Peyer's patch (tissue), 4 donors: ENCODE data around the gene DUSP11. TPM values are rescaled to one million over a fixed set of nuclear protein-coding genes. Genes with fewer than 3 reads are reported as not detected.
"Not testable (repeated sequence)": the region's sequence is repeated elsewhere in the genome, so short reads cannot be mapped to it uniquely, and the experiment has no call there.

Experiments
- DNase-seq, 3 donors: peaks; one replicate each; pipeline ENCODE4 v3.0.0-alpha.2; 2017 to 2019
- H3K27ac ChIP-seq, 4 donors: fragments of 200-600 bp; sonication (generic); one replicate each; pipeline ENCODE4 v1.5.1; 2016 to 2019
- H3K27me3 ChIP-seq, 2 donors: fragments of 200-600 bp; sonication (generic); one replicate each; pipeline ENCODE4 v1.5.1; 2019
- H3K36me3 ChIP-seq, 3 donors: fragments of 200-600 bp; sonication (generic); one replicate each; pipeline ENCODE4 v1.5.1; 2016 to 2019
- H3K4me1 ChIP-seq, 4 donors: fragments of 200-600 bp; sonication (generic); one replicate each; pipeline ENCODE4 v1.5.1; 2016 to 2019
- H3K4me3 ChIP-seq, 4 donors: fragments of 200-600 bp; sonication (generic); 1 replicate in 3 of 4; 2 replicates in 1 of 4; pipeline ENCODE4 v1.5.1; 2016 to 2019; ENCODE audit warnings: mild to moderate bottlenecking in 1 of 4
- H3K9me3 ChIP-seq, 4 donors: fragments of 200-600 bp; sonication (generic); one replicate each; pipeline ENCODE4 v1.5.1; 2016 to 2019; ENCODE audit warnings: mild to moderate bottlenecking in 1 of 4
- CTCF ChIP-seq, 6 experiments: fragments of 450-650 bp in 4 of 6; fragments of 200-600 bp in 2 of 6; sonication (generic) in 1 of 6; IDR thresholded peaks; one replicate each; pipeline ENCODE4 v1.5.1; 2017 to 2019; ENCODE audit warnings: antibody characterized with exemption in 6 of 6, mild to moderate bottlenecking in 3 of 6, moderate library complexity in 1 of 6
- POLR2A ChIP-seq, 2 donors: fragments of 450-650 bp; IDR thresholded peaks; one replicate each; pipeline ENCODE4 v1.5.1; 2017; ENCODE audit warnings: antibody characterized with exemption in 2 of 2, mild to moderate bottlenecking in 2 of 2, moderate library complexity in 2 of 2
- total RNA-seq, 4 donors: library from RNA; depleted of rRNA; stranded (reverse); fragments of >200 nt; gene quantifications; one replicate each; pipeline ENCODE4 v1.1.0, GENCODE V29; 2016

The DUSP11 gene
- total RNA-seq, 4 donors from 2014 or later: 25.6 to 36.3 (median 26.8) TPM

GRCh38 chr2:73718851-73719621, 60.9 kb downstream of the DUSP11 start:
- Histone ChIP-seq H3K27me3 (no peaks in the 10 kb centered on the region), H3K36me3 (no peaks in the 10 kb centered on the region), H3K27ac (no peak overlapping the region), H3K9me3 (no peaks in the 10 kb centered on the region), H3K4me3 (no peak overlapping the region), H3K4me1 (no peaks in the 10 kb centered on the region)
- TF ChIP-seq CTCF (IDR thresholded peaks at IDR 0.05): no peak
- TF ChIP-seq POLR2A (IDR thresholded peaks at IDR 0.05): no peak
- DNase-seq: no peak

- no peak overlapping the region for H3K4me3 ChIP-seq
- no peak overlapping the region for H3K27ac ChIP-seq
- H3K27me3 ChIP-seq: no peaks in the 10 kb centered on the region
- no peak for DNase-seq
- no peaks in the 10 kb centered on the region for H3K9me3 ChIP-seq
- no peak for TF ChIP-seq POLR2A (IDR thresholded peaks at IDR 0.05)
- TF ChIP-seq CTCF (IDR thresholded peaks at IDR 0.05): no peak
- H3K4me1 ChIP-seq: no peaks in the 10 kb centered on the region
- no peaks in the 10 kb centered on the region for H3K36me3 ChIP-seq
These were observed 61.5 kb downstream of the DUSP11 start for GRCh38 chr2:73718421-73718820.

- not testable (repeated sequence) for H3K4me3 ChIP-seq, H3K27me3 ChIP-seq, H3K27ac ChIP-seq, DNase-seq, H3K36me3 ChIP-seq, H3K9me3 ChIP-seq, H3K4me1 ChIP-seq
These were observed 62.2 kb downstream of the DUSP11 start for GRCh38 chr2:73717695-73718094.

GRCh38 chr2:73717251-73717606, 62.7 kb downstream of the DUSP11 start:
- H3K9me3 ChIP-seq: no peaks in the 10 kb centered on the region
- no peaks in the 10 kb centered on the region for H3K36me3 ChIP-seq
- no peak for TF ChIP-seq POLR2A (IDR thresholded peaks at IDR 0.05)
- TF ChIP-seq CTCF (IDR thresholded peaks at IDR 0.05): no peak
- no peaks in the 10 kb centered on the region for H3K27me3 ChIP-seq
- no peak overlapping the region for H3K27ac ChIP-seq
- no peaks in the 10 kb centered on the region for H3K4me1 ChIP-seq
- H3K4me3 ChIP-seq: no peak overlapping the region
- DNase-seq: no peak

GRCh38 chr2:73716543-73717250, 63.2 kb downstream of the DUSP11 start:
- Histone ChIP-seq H3K27me3 (no peaks in the 10 kb centered on the region), H3K27ac (no peak overlapping the region), H3K4me3 (no peak overlapping the region), H3K4me1 (no peaks in the 10 kb centered on the region), H3K9me3 (no peaks in the 10 kb centered on the region), H3K36me3 (no peaks in the 10 kb centered on the region)
- TF ChIP-seq CTCF (IDR thresholded peaks at IDR 0.05) (no peak), POLR2A (IDR thresholded peaks at IDR 0.05) (no peak)
- DNase-seq: no peak

- Histone ChIP-seq H3K4me3 (no peak overlapping the region), H3K36me3 (no peaks in the 10 kb centered on the region), H3K27ac (no peak overlapping the region), H3K9me3 (no peaks in the 10 kb centered on the region), H3K27me3 (no peaks in the 10 kb centered on the region), H3K4me1 (no peaks in the 10 kb centered on the region)
- no peak for TF ChIP-seq POLR2A (IDR thresholded peaks at IDR 0.05)
- TF ChIP-seq CTCF (IDR thresholded peaks at IDR 0.05): no peak
- DNase-seq: no peak
These were observed 65.8 kb downstream of the DUSP11 start for GRCh38 chr2:73714091-73714490.
